ENCODE data around the gene FGD4. TPM values are rescaled to one million over a fixed set of nuclear protein-coding genes. Genes with fewer than 3 reads are reported as not detected.
A peak's percentile ranks its signal among the peaks of the same experiment; 100 is the strongest.

The FGD4 gene
- total RNA-seq, 1 donor from 2014 or later: 55.6 TPM

DNA sequence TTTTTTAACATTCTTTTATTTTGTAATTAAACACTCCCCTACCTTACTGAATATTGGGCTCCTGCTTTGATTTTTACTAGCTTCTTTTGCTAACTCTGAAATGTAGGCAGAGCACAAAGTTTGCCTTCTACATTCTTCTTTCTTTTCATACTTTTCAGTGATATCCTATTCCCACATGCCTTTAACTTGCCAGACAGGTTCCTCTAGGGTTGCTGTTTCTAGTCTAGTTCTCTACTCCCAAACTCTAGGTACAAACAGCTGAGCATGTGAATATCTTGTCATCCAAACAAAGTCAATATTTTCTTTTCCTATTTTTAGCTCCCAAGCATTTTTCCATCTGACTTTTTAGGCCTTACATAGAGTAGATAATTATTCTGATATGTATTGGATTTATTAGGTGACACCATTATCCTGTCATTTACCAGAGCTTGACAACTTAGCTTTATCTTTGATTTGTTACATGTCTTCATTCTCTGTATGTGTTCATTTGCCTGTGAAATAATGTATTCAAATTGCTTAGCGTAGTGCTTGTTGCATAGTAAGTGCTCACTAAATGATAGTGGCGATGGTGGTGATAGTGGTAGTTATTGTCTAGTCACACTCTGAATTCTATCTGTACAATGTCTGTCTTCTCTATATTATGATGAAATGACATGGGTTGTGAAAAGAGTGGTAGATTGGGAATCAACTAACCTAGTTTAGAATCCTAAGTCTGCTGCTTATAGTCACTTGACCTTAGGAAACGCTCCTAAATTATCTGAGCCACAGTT is 206.2 kb downstream of the FGD4 start:
- Histone ChIP-seq H3K4me3 (no peak overlapping the region), H3K36me3 (peaks cover 81% of the 10 kb centered on the region), H3K9me3 (no peaks in the 10 kb centered on the region), H3K4me1 (peaks cover 8% of the 10 kb centered on the region), H3K27me3 (ENCODE audit: low read depth) (no peaks in the 10 kb centered on the region), H3K27ac (no peak overlapping the region)
- TF ChIP-seq, protein P1, sequence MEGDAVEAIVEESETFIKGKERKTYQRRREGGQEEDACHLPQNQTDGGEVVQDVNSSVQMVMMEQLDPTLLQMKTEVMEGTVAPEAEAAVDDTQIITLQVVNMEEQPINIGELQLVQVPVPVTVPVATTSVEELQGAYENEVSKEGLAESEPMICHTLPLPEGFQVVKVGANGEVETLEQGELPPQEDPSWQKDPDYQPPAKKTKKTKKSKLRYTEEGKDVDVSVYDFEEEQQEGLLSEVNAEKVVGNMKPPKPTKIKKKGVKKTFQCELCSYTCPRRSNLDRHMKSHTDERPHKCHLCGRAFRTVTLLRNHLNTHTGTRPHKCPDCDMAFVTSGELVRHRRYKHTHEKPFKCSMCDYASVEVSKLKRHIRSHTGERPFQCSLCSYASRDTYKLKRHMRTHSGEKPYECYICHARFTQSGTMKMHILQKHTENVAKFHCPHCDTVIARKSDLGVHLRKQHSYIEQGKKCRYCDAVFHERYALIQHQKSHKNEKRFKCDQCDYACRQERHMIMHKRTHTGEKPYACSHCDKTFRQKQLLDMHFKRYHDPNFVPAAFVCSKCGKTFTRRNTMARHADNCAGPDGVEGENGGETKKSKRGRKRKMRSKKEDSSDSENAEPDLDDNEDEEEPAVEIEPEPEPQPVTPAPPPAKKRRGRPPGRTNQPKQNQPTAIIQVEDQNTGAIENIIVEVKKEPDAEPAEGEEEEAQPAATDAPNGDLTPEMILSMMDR (IDR thresholded peaks at IDR 0.05): no peak
- DNase-seq: no peak
- peak in 1 of 2 donors; percentile 54 for ATAC-seq
- intact Hi-C loops (cut with DNase I): no loop called here

DNA sequence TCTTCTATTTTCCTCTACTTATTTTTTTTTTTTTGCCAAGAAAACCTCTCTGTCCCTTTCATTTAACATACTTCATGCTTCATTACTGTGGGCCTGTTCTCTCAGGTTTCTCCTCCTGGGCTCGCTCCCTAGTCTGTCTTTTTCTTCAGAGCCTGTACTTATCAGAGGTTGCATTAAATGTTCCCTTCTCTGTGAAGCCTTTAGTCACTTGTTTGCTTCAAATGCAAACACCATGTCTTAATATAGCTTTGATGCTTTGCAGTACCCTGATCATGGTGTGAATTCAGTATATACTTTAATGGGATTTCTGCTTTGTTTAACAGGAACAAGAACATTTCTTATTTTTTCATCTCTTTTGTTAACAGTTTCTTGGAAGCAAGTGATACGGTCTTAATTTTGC is 207.1 kb downstream of the FGD4 start:
- TF ChIP-seq, protein P1 (IDR thresholded peaks at IDR 0.05): no peak
- peaks cover 8% of the 10 kb centered on the region for H3K4me1 ChIP-seq
- peaks cover 83% of the 10 kb centered on the region for H3K36me3 ChIP-seq
- intact Hi-C loops (cut with DNase I): no loop called here
- no peak overlapping the region for H3K4me3 ChIP-seq
- no peak for DNase-seq
- no peaks in the 10 kb centered on the region for H3K9me3 ChIP-seq
- no peak overlapping the region for H3K27ac ChIP-seq
- ATAC-seq: no peak
- no peaks in the 10 kb centered on the region for H3K27me3 ChIP-seq (ENCODE audit: low read depth)

DNA sequence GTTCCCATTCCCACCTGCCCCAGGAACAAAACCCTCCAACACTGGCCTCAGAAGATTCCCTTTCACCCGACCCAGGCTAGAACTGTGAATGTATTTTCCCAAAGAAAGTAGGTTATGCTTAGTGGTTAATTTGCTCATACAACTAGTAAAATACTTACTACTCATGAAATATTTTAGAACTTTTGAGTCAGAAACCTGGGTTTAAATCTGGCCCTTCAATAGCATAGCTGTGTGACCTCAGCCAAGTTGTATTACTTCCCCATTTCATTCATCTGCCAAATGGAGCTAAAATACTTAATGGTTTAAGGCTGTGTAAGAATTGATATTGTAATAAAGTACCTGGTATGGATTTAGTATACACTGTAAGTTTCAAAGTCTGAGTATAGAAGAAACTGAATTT is 210.6 kb downstream of the FGD4 start:
- Histone ChIP-seq H3K4me1 (peaks cover 7% of the 10 kb centered on the region), H3K27ac (no peak overlapping the region), H3K4me3 (no peak overlapping the region), H3K9me3 (no peaks in the 10 kb centered on the region), H3K27me3 (ENCODE audit: low read depth) (no peaks in the 10 kb centered on the region), H3K36me3 (peaks cover 87% of the 10 kb centered on the region)
- TF ChIP-seq, protein P1 (IDR thresholded peaks at IDR 0.05): no peak
- intact Hi-C loops (cut with DNase I): no loop called here
- ATAC-seq: no peak
- no peak for DNase-seq

- peak in 1 of 2 donors; percentile 19 for ATAC-seq
- Histone ChIP-seq H3K27me3 (ENCODE audit: low read depth) (no peaks in the 10 kb centered on the region), H3K4me1 (no peaks in the 10 kb centered on the region), H3K9me3 (no peaks in the 10 kb centered on the region), H3K27ac (no peak overlapping the region), H3K36me3 (peaks cover 88% of the 10 kb centered on the region), H3K4me3 (no peak overlapping the region)
- no peak for DNase-seq
- TF ChIP-seq, protein P1 (IDR thresholded peaks at IDR 0.05): no peak
- intact Hi-C loops (cut with DNase I): no loop called here
Measured at GRCh38 chr12:32611986-32612385, 212.6 kb downstream of the FGD4 start.

DNA sequence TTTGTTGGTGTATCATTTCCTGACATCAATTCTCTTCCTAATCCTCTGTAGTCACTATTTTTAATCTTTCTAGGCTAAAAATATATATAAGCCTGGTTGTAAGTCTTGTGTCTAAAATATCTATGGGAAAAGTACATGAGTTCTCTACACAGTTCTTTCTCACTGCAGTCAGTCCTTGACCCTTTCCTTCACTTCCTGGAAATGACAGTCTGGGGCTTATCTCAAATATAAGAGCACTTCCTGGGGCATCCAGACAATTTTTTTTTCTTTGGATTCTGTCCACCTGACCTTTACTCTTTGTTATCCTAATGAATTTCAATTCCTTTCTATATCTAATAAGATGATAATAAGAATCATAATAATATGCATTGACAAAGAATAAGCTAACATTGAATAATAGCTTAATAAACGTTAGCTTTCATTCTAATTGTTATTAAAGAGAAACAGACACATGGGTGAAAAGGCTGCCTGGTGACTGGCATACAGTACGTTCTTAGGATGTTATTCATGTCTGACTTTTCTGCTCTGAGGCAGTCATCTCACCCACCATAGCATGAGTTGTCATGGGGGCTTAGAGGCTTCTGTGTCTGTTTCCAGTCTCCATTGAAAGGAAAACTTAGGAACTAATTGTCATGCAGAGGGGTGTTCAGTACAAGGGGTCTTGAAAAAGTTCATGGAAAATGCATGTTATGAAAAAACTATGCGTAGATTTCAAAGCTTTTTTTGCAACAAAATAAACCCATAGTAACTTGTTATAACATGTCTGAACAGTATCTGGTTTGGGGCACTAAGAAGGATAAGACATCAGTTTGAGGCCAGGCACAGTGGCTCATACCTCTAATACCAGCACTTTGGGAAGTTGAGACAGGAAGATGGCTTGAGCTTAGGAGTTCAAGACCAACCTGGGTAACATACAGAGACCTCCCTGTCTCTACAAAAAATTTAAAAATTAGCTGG is 213.6 kb downstream of the FGD4 start:
- Histone ChIP-seq H3K27ac (no peak overlapping the region), H3K9me3 (no peaks in the 10 kb centered on the region), H3K4me1 (no peaks in the 10 kb centered on the region), H3K4me3 (no peak overlapping the region), H3K36me3 (peaks cover 86% of the 10 kb centered on the region), H3K27me3 (ENCODE audit: low read depth) (no peaks in the 10 kb centered on the region)
- intact Hi-C loops (cut with DNase I): no loop called here
- ATAC-seq (no peak), DNase-seq (no peak)
- TF ChIP-seq, protein P1 (IDR thresholded peaks at IDR 0.05): no peak
